Measurements from ENCODE around the gene CCR3.

The CCR3 gene

GRCh38 chr3:46277476-46277875 is 35.2 kb downstream of the CCR3 start:
- no peak for DNase-seq

DNA sequence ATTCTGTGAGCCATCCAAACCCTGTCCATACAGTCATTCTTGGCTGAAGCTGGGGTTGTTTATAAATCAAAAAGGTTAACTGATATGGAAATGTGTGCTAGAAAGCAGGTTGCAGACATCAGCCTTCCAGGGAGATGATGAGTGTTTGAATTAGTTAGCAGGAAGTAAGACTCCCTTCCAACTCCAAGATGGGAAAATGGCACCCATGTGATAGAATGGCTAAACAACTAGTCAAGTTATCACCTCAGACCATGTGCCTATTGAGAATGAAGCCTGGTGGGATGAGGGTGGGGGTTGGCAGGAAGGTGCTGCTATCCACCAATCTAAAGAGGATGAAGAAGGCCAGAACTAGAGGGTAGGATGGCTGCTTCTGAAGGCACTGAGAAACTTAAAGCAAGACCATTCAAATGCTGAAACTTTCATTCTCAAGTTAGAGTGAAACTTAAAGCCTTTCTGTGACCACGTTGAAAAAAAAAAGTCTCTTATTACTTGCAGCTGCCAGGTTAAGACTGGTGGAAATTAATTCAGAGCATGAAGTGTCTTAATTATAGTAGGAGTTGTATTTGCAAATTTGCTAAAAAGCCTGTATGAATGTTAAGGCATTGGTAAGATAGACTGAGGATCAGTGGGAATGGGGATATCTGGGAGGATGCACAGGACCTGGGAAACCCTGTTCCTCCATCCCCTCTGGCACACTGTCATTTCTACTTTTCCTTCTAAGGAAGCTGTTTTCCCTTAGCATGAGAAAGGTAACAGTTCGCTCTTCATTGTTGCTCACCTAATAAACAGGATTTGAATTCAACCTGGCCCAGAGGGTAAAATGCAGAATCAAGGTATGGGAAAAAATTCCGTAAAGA is 36.8 kb downstream of the CCR3 start:
- DNase-seq, result no peak

DNA sequence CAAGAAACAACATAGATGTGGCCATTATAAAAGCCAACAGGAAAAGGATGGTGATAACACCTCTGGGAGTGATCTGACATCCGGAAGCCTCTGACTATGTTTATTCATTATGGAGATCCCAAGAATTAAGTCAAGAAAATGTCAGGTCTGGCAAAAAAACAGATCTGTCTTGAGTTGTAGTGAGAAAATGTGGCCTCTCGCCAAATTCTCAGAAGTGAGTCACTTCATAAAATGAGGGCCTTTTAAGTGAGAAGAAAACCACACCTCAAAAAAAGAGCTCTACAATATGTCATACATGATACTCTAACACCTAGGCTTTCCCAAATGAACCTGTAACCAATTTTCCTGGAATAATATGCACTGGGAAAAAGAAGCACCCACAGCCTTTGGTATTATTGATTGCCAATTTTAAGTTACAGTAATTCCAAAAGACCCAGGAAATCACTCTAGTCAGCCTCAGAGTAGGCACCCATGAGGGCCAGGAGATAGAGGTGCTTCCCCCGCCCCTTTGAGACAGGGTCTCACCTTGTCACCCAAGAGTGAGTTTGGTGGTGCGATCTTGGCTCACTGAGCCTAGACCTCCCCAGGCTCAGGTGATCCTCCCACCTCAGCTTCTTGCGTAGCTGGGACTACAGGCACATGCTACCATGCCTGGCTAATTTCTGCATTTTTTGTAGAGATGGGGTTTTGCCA is 38.0 kb downstream of the CCR3 start:
- DNase-seq, result peak; percentile 32

DNA sequence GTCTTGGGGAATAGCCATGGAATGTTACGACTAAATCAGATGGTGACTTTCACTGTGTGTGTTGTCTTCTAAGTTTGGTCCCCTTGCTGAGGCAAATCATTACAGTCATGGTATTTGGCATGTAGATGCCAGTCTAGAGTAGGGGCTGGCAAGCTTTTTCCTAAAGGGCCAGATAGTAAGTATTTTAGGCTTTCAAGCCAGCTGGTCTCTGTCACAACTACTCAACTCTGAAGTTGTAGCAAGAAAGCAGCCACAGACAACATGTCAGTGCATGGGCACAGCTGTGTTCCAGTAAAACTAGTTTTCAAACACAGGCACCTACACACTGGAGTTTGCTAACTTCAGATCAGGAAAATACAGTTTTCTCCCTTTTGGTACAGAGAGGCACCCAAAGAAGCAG is 39.3 kb downstream of the CCR3 start:
- no peak for DNase-seq

DNA sequence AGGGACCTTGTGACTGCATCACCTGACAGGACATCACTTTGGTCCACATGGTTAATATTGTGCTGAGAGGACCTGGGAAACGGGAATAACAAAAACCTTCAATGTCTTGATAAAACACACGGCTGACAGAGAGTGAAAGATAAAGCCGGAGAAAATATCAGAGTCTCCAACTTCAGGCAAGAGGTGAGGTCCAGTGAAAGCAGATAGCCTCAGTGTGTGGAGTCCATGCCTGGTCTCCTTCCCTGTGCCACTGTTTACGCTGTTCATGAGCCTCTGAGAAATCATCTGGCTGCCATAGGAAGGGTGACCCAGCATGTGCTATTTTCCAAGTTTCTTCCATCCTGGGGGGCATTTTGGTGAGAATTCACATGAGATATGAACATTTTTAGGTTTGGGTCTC is 39.8 kb downstream of the CCR3 start:
- no peak for DNase-seq

GRCh38 chr3:46282696-46283095 is 40.4 kb downstream of the CCR3 start:
- no peak for DNase-seq

GRCh38 chr3:46283881-46284450 is 41.7 kb downstream of the CCR3 start:
- no peak for DNase-seq

DNA sequence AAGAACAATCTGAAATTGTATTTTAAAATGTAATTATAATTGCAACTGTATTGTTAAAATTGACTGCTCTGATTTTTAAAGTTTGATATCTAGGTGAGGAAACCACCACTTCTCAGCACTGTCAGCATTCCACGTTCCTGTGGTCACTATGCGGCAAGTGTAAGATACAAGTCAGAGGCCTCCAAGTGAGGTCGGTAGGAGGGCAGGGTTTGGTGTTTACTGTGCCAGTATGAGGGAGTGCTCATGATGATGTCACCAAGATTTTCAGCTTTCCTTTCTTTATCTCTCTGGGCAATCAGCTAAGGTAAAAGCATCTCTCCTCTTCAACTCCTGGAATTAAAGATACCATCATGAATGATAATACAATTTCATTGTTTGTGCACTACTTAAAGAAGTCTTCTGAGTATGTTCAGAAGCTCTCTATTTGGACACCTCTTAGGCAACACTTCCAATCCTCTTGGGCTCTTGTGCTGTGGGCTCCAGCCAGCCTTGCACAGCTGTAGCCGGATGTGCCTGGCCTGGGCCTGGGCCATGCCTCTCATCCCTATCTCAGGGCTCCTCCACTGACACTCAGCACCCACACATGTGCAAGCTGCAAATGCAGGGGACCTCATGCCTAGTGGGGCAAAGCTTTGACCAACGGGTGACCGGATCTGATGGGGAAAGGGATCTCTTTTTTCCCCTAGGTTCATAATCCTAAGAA is 42.9 kb downstream of the CCR3 start:
- peak; percentile 17 for DNase-seq

GRCh38 chr3:46285931-46286619 is 43.8 kb downstream of the CCR3 start:
- DNase-seq, result no peak

DNA sequence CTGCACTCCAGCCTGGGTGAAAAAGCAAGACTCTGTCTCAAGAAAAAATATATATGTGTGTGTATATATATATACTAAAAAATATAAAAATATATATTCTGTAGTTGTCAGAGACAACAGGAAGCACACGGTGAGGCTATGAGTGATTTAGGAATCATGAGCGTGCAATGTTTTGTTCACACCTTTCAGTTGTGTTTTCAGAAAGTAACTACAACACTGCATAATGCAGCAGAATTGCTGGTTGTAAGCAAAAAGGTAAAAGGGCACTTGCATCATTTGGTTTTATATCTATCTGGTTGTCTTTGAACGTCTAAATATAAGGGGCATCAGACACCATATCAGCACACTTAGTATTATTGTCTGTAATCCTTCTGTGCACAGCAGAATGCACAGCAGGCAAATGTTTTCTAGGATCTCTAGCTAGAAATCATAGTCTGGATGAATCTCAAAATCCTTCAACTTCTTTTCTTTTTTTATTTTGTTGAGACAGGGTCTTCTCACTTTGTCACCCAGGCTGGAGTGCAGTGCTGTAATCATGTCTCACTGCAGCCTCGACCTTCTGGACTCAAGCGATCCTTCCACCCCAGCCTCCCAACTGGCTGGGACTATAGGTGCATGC is 44.8 kb downstream of the CCR3 start:
- DNase-seq, result no peak

- no peak for DNase-seq
Observed at GRCh38 chr3:46289551-46289950, 47.3 kb downstream of the CCR3 start.

DNA sequence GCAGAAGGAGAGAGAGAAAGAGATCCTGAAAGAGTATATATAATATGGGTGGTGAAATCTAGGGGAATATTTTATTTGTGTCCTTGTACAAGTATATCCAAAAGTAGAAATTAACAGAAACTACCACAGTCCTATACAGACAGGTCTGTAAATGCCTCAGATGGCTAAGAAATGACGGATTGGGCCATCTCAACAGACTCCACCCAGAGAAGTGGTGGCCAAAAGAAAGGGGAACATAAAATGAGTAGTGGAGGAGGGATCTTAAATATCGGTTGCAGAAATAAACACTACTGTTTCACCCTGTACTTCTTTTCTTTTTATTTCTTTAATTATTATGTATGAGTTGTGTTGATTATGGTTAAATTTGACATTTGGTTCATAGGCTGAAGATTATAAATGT is 47.7 kb downstream of the CCR3 start:
- no peak for DNase-seq

DNA sequence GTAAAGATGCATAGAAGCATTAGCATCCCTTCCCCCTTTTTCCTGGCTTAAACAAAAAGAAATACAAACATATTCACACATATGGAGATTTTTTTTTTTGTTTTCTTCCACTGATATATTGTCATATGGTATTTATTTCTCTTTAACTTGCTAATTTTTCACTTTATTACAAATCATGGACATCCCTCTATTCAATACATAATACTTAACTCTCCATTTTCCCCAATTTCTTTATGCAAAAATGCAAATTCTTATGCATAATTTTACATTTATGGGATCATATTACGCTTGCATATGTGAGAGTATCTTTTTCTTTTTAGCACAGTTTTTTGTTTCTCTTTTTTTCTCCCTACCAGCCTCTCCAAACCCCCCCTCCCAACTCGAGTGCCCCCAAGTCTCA is 48.8 kb downstream of the CCR3 start:
- DNase-seq, result no peak

DNA sequence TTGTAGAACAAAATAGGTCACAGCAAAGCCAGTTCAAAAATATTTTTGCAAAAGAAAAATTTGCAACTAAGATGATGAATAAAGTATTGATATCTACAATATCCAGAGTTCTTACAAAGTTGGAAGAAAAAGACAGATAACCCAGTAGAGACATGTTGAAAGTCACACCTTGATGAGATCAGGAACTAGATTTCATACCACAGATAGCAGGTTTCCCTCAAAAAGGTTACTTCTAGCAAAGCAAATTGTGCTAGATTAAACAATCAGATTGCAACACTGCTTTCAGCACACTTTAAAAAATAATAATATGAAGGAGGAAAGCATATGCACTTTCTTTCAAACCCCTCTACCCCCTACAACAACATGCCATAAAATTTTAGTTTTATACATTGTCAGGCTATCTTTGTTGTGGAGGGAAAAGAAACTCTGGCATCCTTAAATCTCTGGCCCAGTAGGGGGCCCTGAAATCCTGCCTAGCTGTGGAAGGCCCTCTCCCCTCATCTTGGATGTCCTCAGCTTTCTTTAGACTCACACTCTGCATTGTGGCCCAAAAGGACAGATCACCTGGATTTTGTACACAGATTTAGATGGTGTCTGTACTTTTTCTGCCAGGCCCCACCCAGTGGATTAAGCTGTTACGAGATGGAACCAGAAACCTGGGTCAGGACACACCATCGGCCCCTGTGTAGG is 50.9 kb downstream of the CCR3 start:
- no peak for DNase-seq

- DNase-seq, result no peak
Observed at GRCh38 chr3:46293991-46294833, 52.0 kb downstream of the CCR3 start.

DNA sequence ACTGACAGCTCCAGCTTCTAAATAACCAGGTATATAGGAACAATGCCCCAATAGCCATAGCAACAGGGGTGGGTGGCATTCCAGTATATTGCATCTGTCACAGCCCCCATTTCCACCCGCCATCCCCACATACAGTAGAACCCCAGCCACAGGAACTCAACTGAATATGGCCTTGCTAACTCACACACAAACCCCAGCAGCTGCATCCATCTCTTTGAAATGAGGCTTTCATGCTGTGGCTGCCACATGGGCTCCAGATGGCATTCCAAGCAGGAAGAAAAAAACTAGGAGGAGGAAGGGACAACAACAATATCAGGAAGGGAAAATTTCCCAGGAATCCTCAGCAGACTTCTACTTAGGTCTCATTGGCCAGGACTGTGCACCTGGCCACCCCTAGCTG is 54.6 kb downstream of the CCR3 start:
- DNase-seq, result no peak

GRCh38 chr3:46297658-46298423 is 55.6 kb downstream of the CCR3 start:
- DNase-seq, result no peak

- no peak for DNase-seq
Observed at GRCh38 chr3:46298871-46299607, 56.8 kb downstream of the CCR3 start.
